A673 (cell line): ENCODE measurements around the gene ALX4.

Experiments
- EZH2 ChIP-seq: fragments of 200-600 bp; sonication (generic); IDR thresholded peaks from 2 replicates; pipeline ENCODE4 v1.6.1; 2017; ENCODE audit warnings: borderline replicate concordance, low read depth, mild to moderate bottlenecking, mixed read lengths, antibody characterized with exemption, low read length; ENCODE audit not compliant: poor library complexity, severe bottlenecking
- TF ChIP-seq, protein P1 (sequence below): fragments of 300-800, 200-600 bp; sonication (generic); conservative IDR thresholded peaks from 2 replicates; pipeline ENCODE4 v1.5.1; 2017; ENCODE audit warnings: low read depth, mild to moderate bottlenecking, antibody characterized with exemption, low read length, moderate library complexity, mixed read lengths

DNA sequence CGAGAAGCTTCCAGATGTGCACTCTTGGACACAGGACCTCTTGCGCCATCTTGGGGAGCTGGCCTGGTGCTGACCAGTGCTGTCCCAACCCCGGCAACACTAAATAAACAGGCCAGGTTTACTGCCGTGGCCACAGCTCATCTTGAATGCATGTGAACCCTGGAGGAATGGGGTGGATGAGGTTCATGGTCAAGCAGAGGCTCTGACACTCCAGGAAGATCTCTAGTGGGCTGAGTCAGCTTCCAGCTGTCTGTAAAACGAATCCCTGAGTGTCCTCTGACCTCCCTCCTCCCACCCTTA is 51.8 kb downstream of the ALX4 start:
- TF ChIP-seq, protein P1, sequence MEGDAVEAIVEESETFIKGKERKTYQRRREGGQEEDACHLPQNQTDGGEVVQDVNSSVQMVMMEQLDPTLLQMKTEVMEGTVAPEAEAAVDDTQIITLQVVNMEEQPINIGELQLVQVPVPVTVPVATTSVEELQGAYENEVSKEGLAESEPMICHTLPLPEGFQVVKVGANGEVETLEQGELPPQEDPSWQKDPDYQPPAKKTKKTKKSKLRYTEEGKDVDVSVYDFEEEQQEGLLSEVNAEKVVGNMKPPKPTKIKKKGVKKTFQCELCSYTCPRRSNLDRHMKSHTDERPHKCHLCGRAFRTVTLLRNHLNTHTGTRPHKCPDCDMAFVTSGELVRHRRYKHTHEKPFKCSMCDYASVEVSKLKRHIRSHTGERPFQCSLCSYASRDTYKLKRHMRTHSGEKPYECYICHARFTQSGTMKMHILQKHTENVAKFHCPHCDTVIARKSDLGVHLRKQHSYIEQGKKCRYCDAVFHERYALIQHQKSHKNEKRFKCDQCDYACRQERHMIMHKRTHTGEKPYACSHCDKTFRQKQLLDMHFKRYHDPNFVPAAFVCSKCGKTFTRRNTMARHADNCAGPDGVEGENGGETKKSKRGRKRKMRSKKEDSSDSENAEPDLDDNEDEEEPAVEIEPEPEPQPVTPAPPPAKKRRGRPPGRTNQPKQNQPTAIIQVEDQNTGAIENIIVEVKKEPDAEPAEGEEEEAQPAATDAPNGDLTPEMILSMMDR: no peak
- no peak for TF ChIP-seq EZH2
